Amniotic epithelial cell (primary cell): ENCODE results near the gene PXK.
"Not testable (repeated sequence)": the region's sequence is repeated elsewhere in the genome, so short reads cannot be mapped to it uniquely, and the experiment has no call there.

ENCODE experiments used
- DNase-seq: peaks from one replicate; pipeline ENCODE4 v3.0.0-alpha.2; 2010; ENCODE audit warnings: low read depth

Gene PXK

GRCh38 chr3:58419780-58420507 is 87.3 kb downstream of the PXK start:
- no peak for DNase-seq

- DNase-seq: no peak
Observed at GRCh38 chr3:58421004-58421403, 88.3 kb downstream of the PXK start.

- DNase-seq: peak; percentile 42
Observed at GRCh38 chr3:58422756-58423325, 90.1 kb downstream of the PXK start.

GRCh38 chr3:58424613-58425012 is 91.9 kb downstream of the PXK start:
- no peak for DNase-seq

- no peak for DNase-seq
Observed at GRCh38 chr3:58425782-58426181, 93.1 kb downstream of the PXK start.

GRCh38 chr3:58427661-58428361 is 95.1 kb downstream of the PXK start:
- no peak for DNase-seq

GRCh38 chr3:58429657-58430056 is 97.0 kb downstream of the PXK start:
- DNase-seq: no peak

GRCh38 chr3:58432905-58433304 is 100.2 kb downstream of the PXK start:
- DNase-seq: no peak

GRCh38 chr3:58433400-58434167 is 100.9 kb downstream of the PXK start, which contains the start of gene PDHB:
Gene PDHB (minus strand): TSS chr3:58433832. CDS start chr3:58433809, 23 bp downstream.
- DNase-seq: peak; percentile 79

GRCh38 chr3:58434168-58434504 is 101.4 kb downstream of the PXK start:
- DNase-seq: no peak

- DNase-seq: no peak
Observed at GRCh38 chr3:58434511-58434910, 101.8 kb downstream of the PXK start.

- peak; percentile 42 for DNase-seq
Observed at GRCh38 chr3:58434990-58435389, 102.3 kb downstream of the PXK start.

- not testable (repeated sequence) for DNase-seq
Observed at GRCh38 chr3:58437276-58437675, 104.6 kb downstream of the PXK start.

GRCh38 chr3:58440996-58441355 is 108.3 kb downstream of the PXK start:
- not testable (repeated sequence) for DNase-seq

GRCh38 chr3:58441514-58442450 is 109.1 kb downstream of the PXK start:
- DNase-seq: no peak

- no peak for DNase-seq
Observed at GRCh38 chr3:58452176-58452575, 119.5 kb downstream of the PXK start.

GRCh38 chr3:58459160-58459559 is 126.5 kb downstream of the PXK start:
- no peak for DNase-seq

GRCh38 chr3:58462829-58463180 is 130.1 kb downstream of the PXK start:
- DNase-seq: no peak

- peak; percentile 79 for DNase-seq
Observed at GRCh38 chr3:58463181-58463941, 130.7 kb downstream of the PXK start.

GRCh38 chr3:58463942-58464271 is 131.2 kb downstream of the PXK start:
- no peak for DNase-seq

GRCh38 chr3:58464866-58465265 is 132.2 kb downstream of the PXK start:
- no peak for DNase-seq
